GM18858 (cell line): Measurements from ENCODE around the gene PTRH1.

Experiments
- ATAC-seq: cut with Tn5 transposase; IDR thresholded peaks from one replicate; pipeline ENCODE4 v1.9.1; 2021; ENCODE audit not compliant: unreplicated experiment

Gene PTRH1

GRCh38 chr9:127698386-127698785 is 17.1 kb downstream of the PTRH1 start:
- ATAC-seq = no peak

DNA sequence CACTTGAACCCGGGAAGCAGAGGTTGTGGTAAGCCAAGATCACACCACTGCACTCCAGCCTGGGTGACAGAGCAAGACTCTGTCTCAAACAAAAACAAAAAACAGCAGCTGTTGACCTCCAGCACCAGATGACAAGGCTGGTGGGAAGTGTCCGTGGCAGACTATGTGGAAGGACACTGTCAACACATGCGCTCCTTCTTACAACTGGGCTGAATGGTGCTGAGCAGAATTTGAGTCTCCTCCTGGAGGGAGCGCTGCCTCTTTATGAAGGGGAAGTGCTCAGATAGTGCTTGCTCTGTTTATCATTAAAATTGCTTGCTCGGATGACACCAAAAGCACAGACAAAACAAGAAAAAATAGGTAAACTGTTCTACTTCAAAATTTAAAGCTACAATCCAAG is 17.9 kb downstream of the PTRH1 start:
- no peak for ATAC-seq

DNA sequence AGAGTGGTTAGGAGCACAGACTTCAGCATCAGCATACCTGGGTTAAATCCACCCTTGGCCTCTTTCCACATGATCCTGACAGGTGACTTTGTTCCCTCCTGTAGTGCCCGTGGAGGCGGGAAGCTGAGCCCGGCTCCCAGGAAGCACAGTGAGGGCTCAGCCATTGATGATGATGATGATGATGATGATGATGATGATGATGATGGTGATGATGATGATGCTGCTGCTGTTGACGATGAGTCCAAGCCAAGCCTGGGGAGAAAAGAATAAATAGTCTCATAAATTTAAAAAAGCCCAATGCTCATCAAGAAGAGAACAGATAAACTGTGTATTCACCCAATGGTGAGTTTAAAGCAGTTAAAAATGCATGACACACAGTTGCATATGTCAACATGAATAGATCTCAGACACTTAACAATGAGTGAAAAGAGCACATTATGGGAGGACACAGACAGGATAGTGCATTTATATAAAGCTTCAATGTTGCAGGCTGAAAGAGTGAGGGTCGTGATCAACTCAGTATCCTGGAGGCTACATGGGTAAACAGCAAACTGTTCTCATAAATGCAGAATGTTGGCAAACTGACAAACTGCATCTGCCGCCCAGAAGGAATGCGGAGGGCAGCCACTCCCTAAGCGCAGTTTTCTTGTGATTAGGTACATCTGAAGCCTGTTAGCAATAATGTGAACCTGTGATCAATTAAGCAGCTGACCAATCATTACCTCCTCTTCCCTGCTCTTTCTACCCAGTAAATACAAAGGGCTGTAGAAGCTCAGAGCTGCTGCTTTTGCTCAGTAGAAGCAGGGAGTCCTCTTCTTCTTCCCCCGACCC is 20.4 kb downstream of the PTRH1 start:
- no peak for ATAC-seq

DNA sequence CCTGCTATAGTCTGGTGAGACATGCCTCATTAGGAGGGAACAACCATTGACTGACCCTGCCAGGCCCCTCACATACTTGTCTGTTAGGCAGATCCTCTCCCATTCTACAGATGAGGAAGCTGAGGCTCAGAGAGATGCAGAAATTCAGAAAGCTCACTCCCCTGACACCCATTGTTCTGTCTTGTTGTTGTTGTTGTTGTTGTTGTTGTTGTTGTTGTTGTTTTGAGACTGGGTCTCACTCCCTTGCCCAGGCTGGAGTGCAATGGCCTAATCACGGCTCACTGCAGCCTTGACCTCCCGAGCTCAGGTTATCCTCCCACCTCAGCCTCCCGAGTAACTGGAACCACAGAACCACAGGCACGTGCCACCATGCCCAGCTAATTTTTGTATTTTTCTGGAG is 21.8 kb downstream of the PTRH1 start:
- no peak for ATAC-seq

DNA sequence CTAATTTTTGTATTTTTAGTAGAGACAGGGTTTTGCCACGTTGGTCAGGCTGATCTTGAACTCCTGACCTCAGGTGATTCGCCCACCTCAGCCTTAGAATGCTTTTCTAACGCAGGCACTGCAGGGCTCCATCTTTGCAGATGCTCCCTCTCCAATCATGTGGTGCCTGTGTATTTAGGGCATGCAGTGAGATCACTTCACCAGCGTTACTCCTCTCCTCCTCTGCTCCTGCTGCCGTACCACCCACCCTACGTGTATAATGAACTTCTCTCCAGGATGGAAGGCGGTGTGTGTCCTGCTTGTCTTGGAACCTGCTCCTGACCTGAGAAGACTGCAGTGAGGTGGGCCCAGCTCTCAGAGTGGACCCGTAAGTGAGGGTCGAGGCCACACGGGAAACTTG is 22.3 kb downstream of the PTRH1 start:
- no peak for ATAC-seq

DNA sequence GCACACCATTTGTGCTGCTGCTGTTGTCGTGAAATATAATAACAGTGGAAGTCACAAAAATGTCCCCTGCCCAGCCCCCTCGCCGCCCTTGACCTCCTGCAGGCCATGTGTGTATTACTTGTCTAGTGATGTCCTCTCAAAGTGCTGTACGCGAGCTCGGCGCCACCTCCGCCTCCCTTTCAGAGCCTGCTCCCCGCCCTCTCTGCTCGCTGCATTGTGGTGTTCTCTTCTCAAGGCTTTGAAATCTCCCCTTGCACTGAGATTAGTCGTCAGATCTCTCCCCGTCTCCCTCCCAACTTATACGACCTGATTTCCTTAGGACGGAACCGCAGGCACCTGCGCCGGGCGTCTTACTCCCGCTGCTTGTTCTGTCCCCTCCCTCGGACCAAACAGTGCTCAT is 23.4 kb downstream of the PTRH1 start:
- no peak for ATAC-seq

GRCh38 chr9:127690735-127691134 is 24.7 kb downstream of the PTRH1 start:
- ATAC-seq = no peak

- no peak for ATAC-seq
Observed at GRCh38 chr9:127689329-127690000, 26.0 kb downstream of the PTRH1 start.

DNA sequence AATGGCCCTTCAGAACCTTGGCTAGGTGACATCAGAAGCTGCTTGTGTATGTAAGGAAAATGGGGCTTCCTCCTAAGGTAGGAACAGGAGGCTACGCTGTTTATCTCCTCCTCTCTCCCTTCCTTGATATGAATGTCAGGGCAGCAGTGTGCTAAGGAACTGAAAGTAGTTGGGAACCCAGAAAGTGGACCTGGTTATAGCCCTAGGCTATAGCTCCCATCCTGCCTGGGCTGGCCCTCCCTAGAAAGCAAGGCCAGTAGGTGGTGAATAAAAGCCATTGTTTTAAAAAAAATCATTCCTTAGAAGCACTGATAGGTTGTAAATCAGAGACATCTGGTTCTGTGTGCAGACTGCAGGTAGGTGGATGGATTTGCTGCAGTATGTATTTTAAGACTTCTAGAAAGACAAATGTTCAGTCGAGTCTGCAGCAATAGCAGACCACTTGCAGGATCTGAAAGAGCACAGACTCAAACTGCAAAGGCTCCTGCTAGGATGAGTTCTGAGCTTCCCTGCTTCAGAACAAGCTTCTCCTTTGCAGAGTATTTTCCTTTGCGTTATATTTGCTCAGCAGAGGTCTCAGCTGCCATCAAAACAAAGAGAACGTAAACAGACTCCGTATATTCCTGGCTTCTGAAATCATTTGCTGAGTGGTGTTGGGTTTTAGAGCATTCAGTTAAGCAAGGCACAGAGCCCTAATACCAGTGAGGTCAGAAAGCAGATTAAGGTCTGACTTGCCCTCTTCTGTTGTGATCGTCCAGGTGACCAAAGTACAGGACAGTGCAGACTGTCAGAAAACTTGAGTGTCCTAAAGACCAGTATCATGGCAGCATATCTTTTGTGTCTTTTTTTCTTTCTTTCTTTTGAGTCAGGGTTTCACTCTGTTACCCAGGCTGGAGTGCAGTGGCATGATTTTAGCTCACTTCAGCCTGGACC is 28.7 kb downstream of the PTRH1 start:
- no peak for ATAC-seq

DNA sequence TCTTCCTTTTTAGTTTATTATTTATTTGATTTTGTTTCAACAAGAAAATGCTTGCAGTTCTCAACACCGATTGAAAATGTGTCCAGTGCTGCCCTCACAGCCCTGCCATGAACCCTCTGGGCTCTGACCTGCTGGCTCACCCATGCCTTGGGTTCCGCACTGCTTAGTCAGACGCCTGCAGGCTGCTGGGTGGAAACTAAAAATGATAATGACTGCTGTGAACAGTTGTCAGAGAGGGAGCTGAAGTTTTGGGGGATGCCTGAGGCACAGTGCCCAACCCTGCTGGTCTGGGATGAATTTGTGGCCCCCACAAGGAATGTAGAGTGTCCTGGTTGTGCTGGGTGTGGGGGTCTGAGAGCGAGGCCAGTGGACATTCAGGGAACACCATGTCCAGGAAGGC is 30.9 kb downstream of the PTRH1 start:
- no peak for ATAC-seq

DNA sequence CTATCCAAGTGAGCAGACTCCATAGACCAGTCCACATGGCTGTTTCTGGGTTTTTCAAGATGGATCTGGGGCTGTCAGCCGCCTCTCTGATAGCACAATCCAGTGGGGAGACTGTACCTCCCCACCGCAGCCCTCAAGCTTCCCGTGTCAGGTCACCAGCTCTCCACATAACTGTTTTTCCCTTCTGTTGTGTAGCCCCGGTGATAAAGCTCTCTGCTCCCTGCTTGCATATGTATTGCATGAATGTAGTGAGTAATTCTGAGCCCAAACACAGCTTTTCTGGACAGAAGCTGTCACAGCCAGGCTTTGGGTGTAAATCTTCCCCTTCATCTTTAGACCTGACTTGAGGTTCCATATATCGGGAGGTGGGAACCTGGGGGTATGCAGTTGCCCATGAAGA is 31.7 kb downstream of the PTRH1 start:
- no peak for ATAC-seq

DNA sequence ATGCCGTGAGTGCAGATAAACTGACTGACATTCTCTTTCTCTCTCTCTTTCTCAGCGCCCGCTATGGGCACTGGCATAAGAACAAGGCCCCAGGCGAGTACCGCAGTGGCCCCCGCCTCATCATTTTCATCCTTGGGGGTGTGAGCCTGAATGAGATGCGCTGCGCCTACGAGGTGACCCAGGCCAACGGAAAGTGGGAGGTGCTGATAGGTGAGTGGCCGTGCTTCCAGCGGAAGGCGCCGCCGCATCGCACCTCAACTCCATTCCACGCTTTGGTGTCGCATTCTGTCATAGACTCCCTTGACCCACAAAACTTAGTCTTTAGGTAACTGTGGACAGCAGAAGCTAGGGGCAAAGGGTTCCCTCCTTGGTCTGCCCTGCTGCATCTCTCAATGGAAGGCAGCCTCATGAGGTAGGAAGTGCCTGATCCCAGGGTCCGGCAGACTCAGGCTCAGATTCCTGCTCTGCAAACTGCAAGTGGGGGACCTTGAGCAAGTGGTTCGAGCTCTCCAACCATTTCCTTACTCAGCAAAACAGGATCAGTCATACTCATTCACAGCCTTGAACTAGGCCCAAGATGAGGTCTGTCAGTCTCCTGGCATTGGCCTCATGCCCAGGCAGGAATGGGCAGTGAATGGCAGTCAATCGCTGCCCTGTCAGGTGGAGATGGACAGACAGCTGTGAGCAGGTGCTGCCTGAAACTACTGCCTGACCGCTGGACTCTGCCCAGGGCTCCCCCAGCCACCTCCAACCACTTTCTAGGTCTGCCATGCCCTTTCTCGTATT is 32.9 kb downstream of the PTRH1 start:
- no peak for ATAC-seq

- ATAC-seq = no peak
Observed at GRCh38 chr9:127680846-127681245, 34.6 kb downstream of the PTRH1 start.

- ATAC-seq = no peak
Observed at GRCh38 chr9:127680226-127680625, 35.2 kb downstream of the PTRH1 start.

GRCh38 chr9:127679506-127679905 is 36.0 kb downstream of the PTRH1 start:
- ATAC-seq = no peak

- no peak for ATAC-seq
Observed at GRCh38 chr9:127676638-127677037, 38.8 kb downstream of the PTRH1 start.

- ATAC-seq = no peak
Observed at GRCh38 chr9:127673234-127673633, 42.2 kb downstream of the PTRH1 start.

DNA sequence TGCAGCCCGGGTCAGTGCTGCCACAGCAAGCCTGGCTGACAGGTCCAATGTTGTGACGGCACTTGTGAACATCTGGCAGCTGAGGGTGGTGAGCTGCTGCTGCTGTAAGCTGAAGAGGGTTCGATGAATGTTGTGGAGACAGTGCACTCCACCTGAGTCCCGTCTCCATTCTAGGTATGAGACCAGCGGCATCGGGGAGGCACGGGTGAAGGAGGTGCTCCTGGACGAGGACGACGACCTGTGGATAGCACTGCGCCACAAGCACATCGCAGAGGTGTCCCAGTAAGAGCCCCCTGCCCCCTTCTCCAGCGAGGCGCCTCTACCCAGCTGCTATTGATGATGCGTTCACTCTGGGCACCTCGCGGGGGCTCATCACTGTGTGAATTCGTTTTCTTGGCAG is 47.6 kb downstream of the PTRH1 start:
- ATAC-seq = no peak

DNA sequence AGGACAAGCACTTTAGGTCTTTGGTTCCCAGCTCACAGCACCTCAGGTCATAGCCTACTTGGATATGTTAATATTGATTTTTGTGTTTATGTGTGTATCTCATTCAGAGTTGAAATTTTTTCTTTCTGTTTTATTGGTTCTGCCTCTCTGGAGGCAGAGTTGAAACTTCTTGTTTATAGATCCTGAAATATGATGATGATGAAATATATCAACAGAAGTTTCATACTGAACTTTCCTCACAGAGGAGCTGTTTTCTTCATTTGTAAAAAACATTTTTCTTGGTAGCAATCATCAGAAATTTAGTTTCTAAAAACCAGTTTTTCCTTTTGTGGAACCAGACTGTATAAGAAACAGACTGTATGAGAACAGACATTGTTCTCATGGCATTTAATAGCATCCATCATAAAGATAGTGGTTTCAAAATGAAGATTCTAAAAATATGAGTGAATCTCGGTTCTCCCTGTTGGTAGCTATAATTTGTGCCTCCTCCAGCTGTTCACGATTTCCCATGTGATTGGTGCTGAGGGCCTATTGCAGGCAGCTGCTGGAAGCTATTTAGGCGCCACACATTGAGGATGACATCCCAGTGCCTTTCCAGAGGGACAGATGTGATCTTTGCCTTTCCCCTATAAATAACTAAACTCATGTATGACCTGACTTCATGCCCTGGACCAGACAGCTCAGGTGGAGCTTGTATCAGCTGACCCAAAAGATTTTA is 48.2 kb downstream of the PTRH1 start:
- ATAC-seq = no peak
